ENCODE results near the gene SLC48A1. TPM values are rescaled to one million over a fixed set of nuclear protein-coding genes. Genes with fewer than 3 reads are reported as not detected.

The SLC48A1 gene
- polyA plus RNA-seq, 1 of the 3 experiments (the other 2 are of a cell fraction): 7.3 TPM

DNA sequence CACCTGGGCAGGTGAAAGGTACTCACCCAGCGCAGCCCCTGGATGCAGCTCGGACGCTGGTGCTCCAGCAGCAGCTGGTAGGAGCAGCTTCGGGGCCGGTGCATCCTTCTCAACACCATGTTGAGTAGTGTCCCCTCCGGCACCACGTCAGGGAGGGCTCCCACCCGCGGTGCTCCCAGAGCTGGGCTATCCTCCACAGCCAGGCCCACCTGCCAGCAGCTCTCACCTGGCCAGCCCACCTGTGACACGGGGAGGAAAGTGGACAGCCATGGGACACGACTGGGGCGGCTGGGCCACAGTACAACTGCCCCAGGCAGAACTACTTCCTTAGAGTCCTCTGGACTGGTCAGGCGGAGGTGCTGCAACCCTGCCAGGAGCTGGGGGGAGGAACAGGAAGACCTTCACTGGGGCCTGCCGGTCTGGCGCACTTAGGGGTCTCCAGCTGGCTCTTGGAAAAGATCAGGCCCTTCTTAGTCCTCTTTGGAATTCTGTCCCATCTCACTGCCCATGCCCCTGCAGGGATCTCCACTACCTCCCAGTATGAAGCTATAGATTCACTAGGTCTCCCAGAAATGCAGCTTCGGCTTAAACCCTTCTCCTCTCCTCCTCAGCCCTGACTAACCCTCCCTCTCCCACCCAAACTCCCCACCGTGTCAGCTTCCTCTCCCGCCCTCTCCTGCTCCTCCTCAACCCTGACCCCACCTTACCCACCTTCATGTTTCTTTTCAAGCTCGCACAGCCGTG is 15.0 kb upstream of the SLC48A1 start:
- no peaks in the 10 kb centered on the region for H3K9me2 ChIP-seq
- H3K79me2 ChIP-seq (ENCODE audit: insufficient read depth): no peaks in the 10 kb centered on the region
- no peak overlapping the region for H3K27ac ChIP-seq (ENCODE audit: low read depth in 2 of 2, low read length in 1 of 2)
- TF ChIP-seq FOSL2 (IDR thresholded peaks at IDR 0.05; ENCODE audit: borderline replicate concordance, low read depth): no peak
- TF ChIP-seq YY1 (IDR thresholded peaks at IDR 0.05; ENCODE audit: low read depth): no peak
- TF ChIP-seq EP300 (IDR thresholded peaks at IDR 0.05; ENCODE audit: borderline replicate concordance in 1 of 2, low read depth in 1 of 2, low read length in 1 of 2): no peak
- TF ChIP-seq EZH2phosphoT487 (IDR thresholded peaks at IDR 0.05; ENCODE audit: borderline replicate concordance, low read depth): no peak
- TF ChIP-seq JUND (IDR thresholded peaks at IDR 0.05): no peak
- no peak for TF ChIP-seq RCOR1 (IDR thresholded peaks at IDR 0.05; ENCODE audit: low read length)
- TF ChIP-seq PBX3 (IDR thresholded peaks at IDR 0.05): no peak
- no peak for TF ChIP-seq MXI1 (IDR thresholded peaks at IDR 0.05; ENCODE audit: low read depth, low read length)
- no peak for TF ChIP-seq TEAD4 (IDR thresholded peaks at IDR 0.05; ENCODE audit: borderline replicate concordance, insufficient read depth)
- no peak for TF ChIP-seq MEF2A (IDR thresholded peaks at IDR 0.05; ENCODE audit: borderline replicate concordance, low read depth)
- TF ChIP-seq NFIC (IDR thresholded peaks at IDR 0.05; ENCODE audit: borderline replicate concordance): no peak
- H3K9me3 ChIP-seq: no peaks in the 10 kb centered on the region
- H3K4me1 ChIP-seq (ENCODE audit: control insufficient read depth in 1 of 2, insufficient read depth in 2 of 2, low read depth in 1 of 2, low read length in 1 of 2): peaks cover 10 to 58% of the 10 kb centered on the region in 2 experiments; a peak in 3 of 4 replicates
- ChIA-PET POLR2A (interaction anchor here (0.6 to 1.5 kb wide), 2 partner anchors 20 to 21 kb away, joined by 3 to 5 read pairs; no protein-coding TSS in a partner anchor), CTCF (interaction anchor here (0.7 to 18.0 kb wide), 10 partner anchors 15 to 80 kb away, joined by 3 to 435 read pairs (median 5); partner anchors contain the start of gene SLC48A1)
- H3F3A ChIP-seq (replicated peaks; ENCODE audit: insufficient read depth): no peaks in the 10 kb centered on the region
- H3K36me3 ChIP-seq (replicated peaks in 1 of 2; ENCODE audit: control insufficient read depth in 1 of 2, insufficient read depth in 2 of 2, low read length in 1 of 2): no peaks in the 10 kb centered on the region
- 82% methylated on average over 10 of the region's 20 CpGs for WGBS (ENCODE audit: low lambda C conversion rate)
- H2AFZ ChIP-seq (ENCODE audit: low read depth): peak overlapping the region; percentile 98; the same call in 1 of the 2 replicates
- H3K27me3 ChIP-seq (ENCODE audit: insufficient read depth): no peaks in the 10 kb centered on the region
- peak overlapping the region; percentile 97 for H3K4me2 ChIP-seq
- no peak overlapping the region; the same call in 1 of the 2 replicates for H3K9ac ChIP-seq
- H3K4me3 ChIP-seq (ENCODE audit: low read depth in 2 of 2, low read length in 1 of 2): peak overlapping the region; percentile 55 to 69; a peak in 2 of 4 replicates
- H4K20me1 ChIP-seq (ENCODE audit: insufficient read depth): no peaks in the 10 kb centered on the region
- no peak for DNase-seq

- H3K79me2 ChIP-seq (ENCODE audit: insufficient read depth): no peaks in the 10 kb centered on the region
- no peaks in the 10 kb centered on the region for H3F3A ChIP-seq (replicated peaks; ENCODE audit: insufficient read depth)
- peak overlapping the region; percentile 55 to 69 for H3K4me3 ChIP-seq (ENCODE audit: low read depth in 2 of 2, low read length in 1 of 2)
- no peaks in the 10 kb centered on the region for H3K9me3 ChIP-seq
- H3K9me2 ChIP-seq: no peaks in the 10 kb centered on the region
- peak overlapping the region; percentile 97 for H3K4me2 ChIP-seq
- no peaks in the 10 kb centered on the region for H4K20me1 ChIP-seq (ENCODE audit: insufficient read depth)
- H2AFZ ChIP-seq (ENCODE audit: low read depth): peak overlapping the region; percentile 98; the same call in 1 of the 2 replicates
- H3K27ac ChIP-seq (ENCODE audit: low read depth in 2 of 2, low read length in 1 of 2): peak overlapping the region in 1 of 2 experiments; percentile 42; a peak in 1 of 4 replicates
- peaks cover 5 to 58% of the 10 kb centered on the region in 2 experiments; a peak in 3 of 4 replicates for H3K4me1 ChIP-seq (ENCODE audit: control insufficient read depth in 1 of 2, insufficient read depth in 2 of 2, low read depth in 1 of 2, low read length in 1 of 2)
- ChIA-PET POLR2A (interaction anchor here (0.6 to 1.5 kb wide), 2 partner anchors 19 to 21 kb away, joined by 3 to 5 read pairs; no protein-coding TSS in a partner anchor), CTCF (interaction anchor here (0.7 to 18.0 kb wide), 10 partner anchors 15 to 80 kb away, joined by 3 to 435 read pairs (median 5); partner anchors contain the start of gene SLC48A1)
- TF ChIP-seq GATA2 (CRISPR knock-in tag; IDR thresholded peaks at IDR 0.05): no peak
- TF ChIP-seq USF2 (IDR thresholded peaks at IDR 0.05; ENCODE audit: borderline replicate concordance, low read depth, low read length): no peak
- no peak for TF ChIP-seq FOXJ3 (CRISPR knock-in tag; IDR thresholded peaks at IDR 0.05)
- TF ChIP-seq MXI1 (IDR thresholded peaks at IDR 0.05; ENCODE audit: low read depth, low read length): no peak
- no peak for TF ChIP-seq RXRA (IDR thresholded peaks at IDR 0.05; ENCODE audit: borderline replicate concordance, low read depth)
- no peaks in the 10 kb centered on the region for H3K36me3 ChIP-seq (replicated peaks in 1 of 2; ENCODE audit: control insufficient read depth in 1 of 2, insufficient read depth in 2 of 2, low read length in 1 of 2)
- 85% methylated on average over 2 of the region's 10 CpGs for WGBS (ENCODE audit: low lambda C conversion rate)
- H3K9ac ChIP-seq: peak overlapping the region; percentile 68; the same call in 1 of the 2 replicates
- DNase-seq: no peak
- H3K27me3 ChIP-seq (ENCODE audit: insufficient read depth): no peaks in the 10 kb centered on the region
These were observed 14.5 kb upstream of the SLC48A1 start for GRCh38 chr12:47758584-47758833.

All from SK-N-SH (cell line).